H1 (cell line): ENCODE data around the gene TIE1.

ENCODE experiments used
- EP300 ChIP-seq, 2 experiments: IDR thresholded peaks; 1 replicate in 1 of 2; 2 replicates in 1 of 2; pipeline ENCODE4 v1.6.1; 2011 to 2012; ENCODE audit warnings: low read depth in 2 of 2, low read length in 2 of 2, mild to moderate bottlenecking in 2 of 2, borderline replicate concordance in 1 of 2, inconsistent platforms in 1 of 2, moderate library complexity in 1 of 2
- EZH2 ChIP-seq: fragments of 200-600 bp; sonication (generic); IDR thresholded peaks from 2 replicates; pipeline ENCODE4 v1.7.1; 2012; ENCODE audit warnings: low read depth, mild to moderate bottlenecking, moderate library complexity, low read length, inconsistent platforms; ENCODE audit not compliant: severe bottlenecking
- KDM1A ChIP-seq: fragments of 200-600, 300-600 bp; sonication (generic); IDR thresholded peaks from 2 replicates; pipeline ENCODE4 v1.7.1; 2016; ENCODE audit warnings: mild to moderate bottlenecking, low read length, borderline replicate concordance
- NANOG ChIP-seq: IDR thresholded peaks from 2 replicates; pipeline ENCODE4 v1.6.1; 2011; ENCODE audit warnings: low read length, low read depth, mild to moderate bottlenecking, inconsistent platforms; ENCODE audit not compliant: insufficient read depth, poor library complexity, severe bottlenecking
- POU5F1 ChIP-seq: IDR thresholded peaks from 2 replicates; pipeline ENCODE4 v1.6.1; 2011; ENCODE audit warnings: low read depth, mild to moderate bottlenecking, low read length, moderate library complexity
- SIN3A ChIP-seq, 2 experiments: IDR thresholded peaks in 1 of 2; conservative IDR thresholded peaks in 1 of 2; 2 replicates each; pipeline ENCODE4 v1.6.1; 2011 to 2012; ENCODE audit warnings: low read length in 2 of 2, improper control_type of control experiment in 1 of 2, low read depth in 1 of 2, mild to moderate bottlenecking in 1 of 2
- SUZ12 ChIP-seq: fragments of 200-600 bp; sonication (generic); IDR thresholded peaks from 2 replicates; pipeline ENCODE4 v1.6.1; 2012; ENCODE audit warnings: mild to moderate bottlenecking, inconsistent platforms, low read length, moderate library complexity, mixed read lengths
- YY1 ChIP-seq: IDR thresholded peaks from 2 replicates; pipeline ENCODE4 v1.6.1; 2011; ENCODE audit warnings: low read depth, mild to moderate bottlenecking, low read length
- TF ChIP-seq, protein P1 (sequence below): IDR thresholded peaks from 2 replicates; pipeline ENCODE4 v1.6.1; 2012; ENCODE audit warnings: inconsistent platforms
- TF ChIP-seq, protein P2 (sequence below), 3 experiments: IDR thresholded peaks; 1 replicate in 2 of 3; 2 replicates in 1 of 3; pipeline versions ENCODE4 v1.5.1 to v1.6.1; 2011; ENCODE audit warnings: low read length in 3 of 3, mild to moderate bottlenecking in 3 of 3, inconsistent platforms in 2 of 3, low read depth in 1 of 3, moderate library complexity in 1 of 3; ENCODE audit not compliant: insufficient read depth in 1 of 3; ENCODE audit errors: control extremely low read depth in 1 of 3

DNA sequence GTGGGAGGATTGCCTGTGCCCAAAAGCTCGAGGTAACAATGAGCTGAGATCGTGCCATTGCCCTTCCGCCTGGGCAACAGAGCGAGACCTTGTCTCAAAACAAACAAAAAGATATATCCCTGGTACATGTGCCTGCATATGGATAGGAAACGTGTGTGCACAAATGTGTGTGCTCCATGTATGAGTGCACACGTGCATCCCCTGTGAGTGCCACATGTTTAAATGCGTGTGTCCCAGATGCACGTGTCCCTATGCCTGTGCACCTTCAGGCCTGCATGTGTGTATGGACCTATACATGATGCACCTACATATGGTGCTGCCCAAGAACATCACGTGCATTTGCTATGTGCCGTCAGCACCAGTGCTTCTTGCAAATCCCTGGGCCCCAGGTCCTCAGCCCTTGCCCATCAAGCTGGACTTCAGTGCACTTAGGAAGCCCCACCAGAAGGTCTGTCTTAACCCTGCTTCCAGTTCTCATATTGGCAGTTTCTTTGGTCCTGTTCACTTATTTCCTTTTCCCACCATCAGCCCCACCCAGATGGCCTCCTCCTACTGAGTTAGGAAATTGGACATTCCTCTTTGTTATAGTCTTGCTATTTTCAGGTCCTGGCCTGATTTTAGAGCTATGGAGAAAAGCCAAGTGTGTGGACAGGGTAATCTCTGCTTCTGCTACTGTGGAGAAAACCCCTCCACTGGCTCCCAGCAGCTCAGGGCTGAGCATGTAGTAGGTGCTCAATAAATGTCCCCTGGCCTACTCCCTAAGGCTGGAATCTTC is 15.4 kb downstream of the TIE1 start:
- TF ChIP-seq, protein P1, sequence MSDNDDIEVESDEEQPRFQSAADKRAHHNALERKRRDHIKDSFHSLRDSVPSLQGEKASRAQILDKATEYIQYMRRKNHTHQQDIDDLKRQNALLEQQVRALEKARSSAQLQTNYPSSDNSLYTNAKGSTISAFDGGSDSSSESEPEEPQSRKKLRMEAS: no peak
- TF ChIP-seq, protein P2, sequence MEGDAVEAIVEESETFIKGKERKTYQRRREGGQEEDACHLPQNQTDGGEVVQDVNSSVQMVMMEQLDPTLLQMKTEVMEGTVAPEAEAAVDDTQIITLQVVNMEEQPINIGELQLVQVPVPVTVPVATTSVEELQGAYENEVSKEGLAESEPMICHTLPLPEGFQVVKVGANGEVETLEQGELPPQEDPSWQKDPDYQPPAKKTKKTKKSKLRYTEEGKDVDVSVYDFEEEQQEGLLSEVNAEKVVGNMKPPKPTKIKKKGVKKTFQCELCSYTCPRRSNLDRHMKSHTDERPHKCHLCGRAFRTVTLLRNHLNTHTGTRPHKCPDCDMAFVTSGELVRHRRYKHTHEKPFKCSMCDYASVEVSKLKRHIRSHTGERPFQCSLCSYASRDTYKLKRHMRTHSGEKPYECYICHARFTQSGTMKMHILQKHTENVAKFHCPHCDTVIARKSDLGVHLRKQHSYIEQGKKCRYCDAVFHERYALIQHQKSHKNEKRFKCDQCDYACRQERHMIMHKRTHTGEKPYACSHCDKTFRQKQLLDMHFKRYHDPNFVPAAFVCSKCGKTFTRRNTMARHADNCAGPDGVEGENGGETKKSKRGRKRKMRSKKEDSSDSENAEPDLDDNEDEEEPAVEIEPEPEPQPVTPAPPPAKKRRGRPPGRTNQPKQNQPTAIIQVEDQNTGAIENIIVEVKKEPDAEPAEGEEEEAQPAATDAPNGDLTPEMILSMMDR (IDR thresholded peaks at IDR 0.05; ENCODE audit: control extremely low read depth in 1 of 3, insufficient read depth in 1 of 3, low read depth in 1 of 3, low read length in 3 of 3): no peak
- no peak for TF ChIP-seq SIN3A (conservative IDR thresholded peaks at IDR 0.05 in 1 of 2, IDR thresholded peaks at IDR 0.05 in 1 of 2; ENCODE audit: low read depth in 1 of 2, low read length in 2 of 2)
- no peak for TF ChIP-seq YY1
- TF ChIP-seq POU5F1: no peak
- no peak for TF ChIP-seq EZH2
- TF ChIP-seq EP300 (IDR thresholded peaks at IDR 0.05; ENCODE audit: borderline replicate concordance in 1 of 2, low read depth in 2 of 2, low read length in 2 of 2): no peak
- TF ChIP-seq KDM1A: no peak
- no peak for TF ChIP-seq NANOG
- TF ChIP-seq SUZ12: no peak
